ENCODE data around the gene PPP1R13B. TPM values are rescaled to one million over a fixed set of nuclear protein-coding genes. Genes with fewer than 3 reads are reported as not detected.
A peak's percentile ranks its signal among the peaks of the same experiment; 100 is the strongest.

PPP1R13B gene
- total RNA-seq, 1 donor from 2014 or later = 35.9 TPM

GRCh38 chr14:103881268-103882201 lies 34.2 kb upstream of the PPP1R13B start:
- peak; percentile 5 for ATAC-seq

- peak; percentile 33 for ATAC-seq
Measured at GRCh38 chr14:103880348-103881267, 33.2 kb upstream of the PPP1R13B start.

- ATAC-seq = peak; percentile 63
Measured at GRCh38 chr14:103879570-103880347, 32.4 kb upstream of the PPP1R13B start.

GRCh38 chr14:103879118-103879569 lies 31.8 kb upstream of the PPP1R13B start:
- no peak for ATAC-seq

- no peak for ATAC-seq
Measured at GRCh38 chr14:103878180-103878579, 30.8 kb upstream of the PPP1R13B start.

DNA sequence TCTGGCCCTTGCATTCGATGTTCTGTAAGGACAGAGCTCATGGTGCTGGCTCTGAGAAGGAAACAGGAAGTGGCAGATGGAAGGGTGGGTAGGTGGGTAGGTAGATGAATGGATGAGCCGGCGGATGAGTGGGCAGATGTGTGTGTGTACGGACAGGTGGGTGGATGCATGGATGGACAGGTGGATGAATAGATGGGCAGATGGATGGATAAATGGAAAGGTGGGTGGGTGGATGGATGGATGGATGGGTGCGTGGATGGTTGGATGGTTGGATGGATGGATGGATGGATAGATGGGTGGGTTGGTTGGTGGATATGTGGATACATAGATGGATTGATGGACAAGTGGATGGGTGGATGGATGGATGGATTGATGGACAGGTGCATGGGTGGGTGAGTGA lies 27.6 kb upstream of the PPP1R13B start:
- ATAC-seq = no peak

- no peak for ATAC-seq
Measured at GRCh38 chr14:103872481-103873113, 25.2 kb upstream of the PPP1R13B start.

DNA sequence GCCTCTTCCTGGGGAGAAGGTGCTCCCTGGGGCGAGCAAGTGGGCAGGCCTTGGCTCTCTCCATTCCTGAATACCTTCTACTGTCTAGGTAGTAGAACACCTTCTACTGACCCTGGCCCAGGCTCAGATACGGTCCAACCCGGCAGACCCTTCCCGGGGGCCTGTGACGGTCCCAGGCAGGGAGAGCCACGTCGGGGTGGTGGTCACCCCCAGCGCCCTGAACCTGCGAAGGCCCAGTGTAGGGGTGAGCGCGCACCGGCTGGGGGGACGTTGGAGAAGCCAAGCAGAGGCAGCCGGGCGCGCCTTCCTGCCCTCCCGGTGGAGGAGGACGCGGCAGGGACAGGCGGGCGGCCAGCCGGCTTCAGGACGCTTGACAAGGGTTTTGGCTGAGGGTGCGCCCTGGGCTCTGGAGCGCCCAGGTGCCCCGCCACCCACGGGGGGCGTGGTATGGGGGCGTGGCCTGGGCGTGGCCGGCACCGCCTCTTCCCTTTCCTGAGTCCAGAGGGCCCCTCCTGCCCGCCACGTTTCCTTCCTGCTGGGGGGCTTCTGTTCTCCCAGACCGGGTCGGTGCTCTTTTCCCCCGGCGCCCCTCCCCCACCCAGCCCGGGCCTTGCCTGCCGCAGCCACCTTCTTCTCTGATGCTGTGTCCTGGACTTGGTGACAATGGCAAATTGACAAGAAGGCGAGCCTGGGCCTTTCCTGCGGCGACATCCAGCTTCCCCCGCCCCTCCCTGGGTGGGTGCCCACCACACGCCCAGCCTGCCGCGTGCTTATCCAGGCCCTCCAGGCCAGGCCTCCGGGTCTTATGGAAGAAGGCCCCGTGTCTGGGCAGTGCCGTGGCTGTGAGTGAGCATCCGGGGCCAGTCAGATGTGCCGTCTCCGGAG lies 24.5 kb upstream of the PPP1R13B start:
- ATAC-seq = peak; percentile 67

DNA sequence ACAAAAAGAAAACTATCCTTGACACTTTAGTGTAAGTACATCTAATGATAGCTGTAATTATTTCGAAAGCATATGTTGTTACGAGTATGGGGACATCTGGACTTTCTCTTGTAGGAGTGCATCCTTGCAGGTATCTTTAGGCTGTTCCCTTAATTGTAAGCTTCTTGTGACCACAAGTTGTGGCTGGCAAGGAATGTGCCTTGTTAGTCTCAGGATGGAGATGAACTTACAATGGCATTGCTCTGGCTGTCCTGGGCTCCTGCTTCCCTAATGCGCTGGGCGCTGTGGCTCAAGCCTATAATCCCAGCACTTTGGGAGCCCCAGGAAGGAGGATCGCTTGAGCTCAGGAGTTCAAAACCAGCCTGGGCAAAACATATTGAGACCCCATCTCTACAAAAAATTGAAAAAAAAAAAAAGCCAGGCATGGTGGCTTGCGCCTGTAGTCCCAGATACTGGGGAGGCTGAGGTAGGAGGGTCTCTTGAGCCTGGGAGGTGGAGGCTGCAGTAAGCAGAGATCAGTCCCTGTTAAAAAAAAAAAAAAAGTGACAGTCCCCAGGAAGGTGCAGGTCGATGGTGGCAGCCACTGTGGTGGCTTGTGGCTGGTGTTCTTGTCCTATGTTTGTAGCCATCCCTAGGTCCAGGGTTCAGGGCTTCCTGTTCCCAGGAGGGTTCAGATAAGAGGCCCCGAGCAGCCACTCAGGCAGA lies 23.7 kb upstream of the PPP1R13B start:
- ATAC-seq = no peak

DNA sequence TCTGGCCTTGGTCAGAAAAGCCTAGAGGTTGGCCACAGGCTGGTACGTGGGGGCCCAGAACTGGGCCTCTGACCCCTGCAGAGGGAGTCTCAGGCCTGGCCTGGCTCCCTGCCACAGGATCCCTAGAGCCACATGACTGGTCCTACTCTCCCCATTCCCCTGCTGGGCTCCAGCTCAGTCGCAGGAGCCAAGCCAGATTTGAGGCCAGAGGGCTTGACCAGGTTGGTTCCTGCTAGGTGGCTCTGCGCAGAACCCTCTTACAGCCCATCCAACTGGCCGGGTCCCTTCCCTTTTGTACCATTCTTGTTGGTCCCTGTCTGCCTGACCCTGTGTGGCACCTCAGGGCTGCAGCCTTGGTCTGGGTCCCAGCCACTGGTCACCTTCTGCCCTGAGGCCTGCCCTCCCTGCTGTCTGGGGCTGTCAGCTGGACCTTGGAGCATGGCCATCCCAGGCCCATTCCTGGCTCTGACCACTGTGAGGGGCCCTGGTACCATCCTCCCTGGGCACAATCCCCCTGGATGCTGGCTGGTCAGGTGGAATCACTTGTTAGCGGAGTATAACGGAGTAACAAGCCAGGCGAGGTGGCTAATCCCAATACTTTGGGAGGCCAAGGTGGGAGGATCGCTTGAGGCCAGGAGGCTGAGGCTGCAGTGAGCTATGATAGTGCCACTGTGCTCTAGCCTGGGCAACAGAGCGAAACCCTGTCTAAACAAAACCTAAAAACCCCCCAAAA lies 22.9 kb upstream of the PPP1R13B start:
- ATAC-seq = no peak

DNA sequence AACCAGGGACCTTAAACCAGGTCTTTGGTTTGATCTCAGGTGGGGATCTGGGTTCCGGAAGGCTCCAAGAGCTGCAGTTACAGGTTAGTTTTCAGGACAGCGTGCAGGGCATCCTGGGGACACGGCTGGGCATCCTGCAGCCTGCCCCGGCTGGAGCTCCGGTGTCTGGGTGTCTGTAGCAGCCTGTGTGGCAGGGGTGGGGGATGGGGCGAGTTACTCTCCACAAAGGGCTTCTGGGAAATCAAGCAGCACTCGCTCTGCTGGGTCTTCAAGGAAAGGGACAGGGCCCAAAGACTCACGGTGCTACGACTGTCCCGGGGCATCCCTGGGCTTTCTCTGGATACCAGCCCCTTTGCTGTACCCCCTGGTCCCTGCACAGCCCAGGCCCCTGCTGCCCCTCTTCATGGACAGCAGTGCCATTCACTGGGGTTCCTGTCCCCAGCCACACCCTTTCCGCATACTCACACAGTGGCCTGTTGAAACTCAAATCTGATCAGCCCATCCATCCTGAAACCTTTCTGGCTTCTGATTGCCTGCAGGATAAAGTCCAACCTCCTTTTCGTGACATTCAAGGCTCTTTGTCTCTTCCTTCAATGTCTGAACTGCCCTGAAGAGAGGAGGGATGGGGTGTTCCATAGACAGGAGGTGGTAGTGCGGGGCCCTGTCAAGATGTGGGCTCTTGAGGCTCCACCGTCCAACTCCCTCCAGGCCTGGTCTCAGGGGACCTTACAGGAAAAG lies 22.2 kb upstream of the PPP1R13B start:
- ATAC-seq = no peak

DNA sequence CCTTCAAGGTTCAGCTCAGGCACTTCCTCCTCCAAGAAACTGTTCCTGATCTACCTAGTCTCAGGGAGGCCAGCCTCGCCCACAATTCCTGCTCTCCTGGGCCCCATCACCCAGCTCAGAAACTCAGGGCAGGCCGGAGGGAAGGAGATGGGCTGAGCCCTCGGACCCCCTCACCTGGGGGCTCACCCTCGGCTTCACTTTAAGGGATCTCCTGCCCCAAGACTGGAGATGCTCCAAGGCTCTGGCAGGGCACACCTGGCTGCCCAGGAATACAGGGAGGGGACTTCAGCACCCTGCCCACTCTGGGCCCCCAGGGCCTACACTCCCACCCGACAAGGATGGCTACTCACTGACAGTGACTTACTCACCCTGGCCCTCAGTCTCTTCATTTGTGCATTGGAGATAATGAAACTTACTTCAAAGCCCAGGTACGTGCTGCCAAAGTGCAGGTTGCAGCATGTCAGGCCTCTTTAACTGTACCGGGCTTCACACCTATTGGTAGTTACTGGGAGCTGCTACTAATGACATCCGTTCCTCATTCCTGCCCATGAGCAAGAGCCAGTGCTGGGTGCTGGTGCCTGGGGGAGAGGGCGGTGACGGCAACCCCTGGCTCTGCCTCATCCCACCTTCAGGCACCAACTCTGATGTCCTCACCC lies 21.0 kb upstream of the PPP1R13B start:
- ATAC-seq = peak; percentile 84

- ATAC-seq = peak; percentile 65
Measured at GRCh38 chr14:103867523-103867953, 20.2 kb upstream of the PPP1R13B start.

DNA sequence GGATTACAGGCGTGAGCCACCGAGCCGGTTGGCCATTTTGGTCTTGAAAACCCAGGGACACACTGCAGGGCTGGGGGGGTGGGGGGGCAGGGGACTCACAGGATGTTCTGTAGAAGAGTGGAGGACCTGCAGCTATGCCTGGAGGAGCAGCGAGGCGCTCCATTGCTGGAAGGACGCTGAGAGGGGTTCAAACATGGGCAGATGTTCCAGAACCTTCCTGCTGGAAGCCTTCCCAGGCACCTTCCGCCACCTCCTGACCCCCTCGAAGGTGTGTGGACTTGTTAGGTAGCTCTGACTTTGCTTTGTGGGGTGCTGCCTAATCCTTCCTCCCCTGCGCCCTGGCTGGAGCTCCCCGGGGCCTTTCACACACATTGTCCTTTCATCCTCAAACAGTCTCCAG lies 19.6 kb upstream of the PPP1R13B start:
- ATAC-seq = peak; percentile 42

- ATAC-seq = no peak
Measured at GRCh38 chr14:103863245-103863644, 15.9 kb upstream of the PPP1R13B start.

- no peak for ATAC-seq
Measured at GRCh38 chr14:103862393-103862782, 15.0 kb upstream of the PPP1R13B start.

GRCh38 chr14:103861413-103862392 lies 14.3 kb upstream of the PPP1R13B start:
- ATAC-seq = peak; percentile 10

Measured in esophagus mucosa (tissue), 1 donor.